Nucleus accumbens (tissue), 56 donors: ENCODE results near the gene CAVIN1.
"Not testable (repeated sequence)": the region's sequence is repeated elsewhere in the genome, so short reads cannot be mapped to it uniquely, and the experiment has no call there.

Experiments
- DNase-seq, 56 donors: peaks; one replicate each; lab custom pipeline; 2025; lab: John Stamatoyannopoulos, UW

CAVIN1 gene

DNA sequence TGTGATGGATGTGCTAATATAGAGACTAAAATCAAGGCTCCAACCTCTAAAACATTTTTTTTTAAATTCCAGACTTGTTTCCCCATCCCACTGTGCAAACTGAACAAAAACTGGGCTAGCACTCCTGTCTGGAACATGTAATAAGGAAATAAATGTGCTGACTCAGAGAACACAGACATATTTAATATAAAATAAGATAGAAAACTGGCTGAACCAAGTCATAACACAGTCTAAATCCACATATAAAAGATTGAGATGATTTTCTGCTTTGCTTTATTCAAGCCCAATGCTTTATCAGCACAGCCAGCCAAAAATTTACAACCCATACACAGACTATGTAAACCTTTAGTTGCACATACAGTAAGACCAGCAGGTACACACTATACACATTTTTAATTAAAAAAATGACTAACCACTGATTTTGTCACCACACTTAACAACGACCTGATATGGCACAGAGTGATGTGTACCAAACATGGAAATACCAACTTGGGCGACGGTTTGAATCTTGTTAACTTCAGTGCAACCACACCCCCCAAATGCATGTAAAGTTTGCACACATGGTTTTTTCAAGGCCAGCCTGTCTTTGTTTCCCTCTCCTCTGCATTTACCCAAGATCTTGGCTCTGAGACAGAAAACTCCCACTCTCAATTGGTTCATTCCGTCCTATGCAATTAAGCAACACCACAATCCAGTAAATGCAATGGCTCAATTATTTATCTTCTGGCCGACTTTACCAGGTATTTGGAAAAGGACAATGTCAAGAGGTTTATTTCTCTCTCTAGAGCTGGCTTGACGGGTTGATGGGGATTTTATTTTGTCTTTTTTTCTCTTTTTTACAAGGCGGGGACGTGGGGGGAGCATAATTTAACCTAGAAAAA, 36.0 kb downstream of the CAVIN1 start:
- no peak for DNase-seq

DNA sequence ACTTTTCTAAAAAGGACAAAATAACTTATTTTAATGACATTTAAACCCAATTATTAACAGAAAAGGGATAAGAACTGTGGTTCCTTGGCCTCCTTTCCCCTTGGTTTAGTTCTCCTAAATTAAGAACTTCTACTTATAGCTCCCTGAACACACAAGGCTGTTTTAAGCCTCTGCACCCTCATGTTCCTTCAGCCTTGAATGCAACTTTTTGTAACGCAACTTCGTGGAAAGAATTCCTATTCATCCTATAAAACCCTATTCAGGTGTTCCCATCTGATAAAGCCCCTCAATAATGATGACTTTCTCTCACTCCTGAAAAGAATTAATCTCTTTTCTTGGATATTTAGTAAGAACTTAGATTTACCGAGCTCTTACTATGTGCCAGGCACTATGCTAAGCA, 41.2 kb downstream of the CAVIN1 start:
- DNase-seq, result no peak

DNA sequence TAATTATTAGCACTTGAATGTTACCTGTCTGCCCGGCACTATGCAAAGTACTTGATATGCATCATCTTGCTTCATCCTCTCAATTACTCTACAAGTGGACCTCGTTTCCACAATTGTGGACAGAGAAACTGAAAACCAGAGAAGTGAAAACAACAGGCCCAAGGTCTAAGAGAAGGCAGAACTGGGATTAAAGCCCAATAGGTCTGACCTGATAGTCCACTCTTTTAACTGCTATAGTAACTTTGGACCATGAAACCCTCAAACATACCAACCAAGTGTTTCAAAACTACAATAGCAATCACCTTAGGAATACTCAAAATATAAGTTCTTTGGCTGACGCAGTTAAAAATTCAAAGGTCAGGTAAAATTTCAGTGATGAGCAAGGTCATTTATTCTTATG, 42.1 kb downstream of the CAVIN1 start:
- no peak for DNase-seq

DNA sequence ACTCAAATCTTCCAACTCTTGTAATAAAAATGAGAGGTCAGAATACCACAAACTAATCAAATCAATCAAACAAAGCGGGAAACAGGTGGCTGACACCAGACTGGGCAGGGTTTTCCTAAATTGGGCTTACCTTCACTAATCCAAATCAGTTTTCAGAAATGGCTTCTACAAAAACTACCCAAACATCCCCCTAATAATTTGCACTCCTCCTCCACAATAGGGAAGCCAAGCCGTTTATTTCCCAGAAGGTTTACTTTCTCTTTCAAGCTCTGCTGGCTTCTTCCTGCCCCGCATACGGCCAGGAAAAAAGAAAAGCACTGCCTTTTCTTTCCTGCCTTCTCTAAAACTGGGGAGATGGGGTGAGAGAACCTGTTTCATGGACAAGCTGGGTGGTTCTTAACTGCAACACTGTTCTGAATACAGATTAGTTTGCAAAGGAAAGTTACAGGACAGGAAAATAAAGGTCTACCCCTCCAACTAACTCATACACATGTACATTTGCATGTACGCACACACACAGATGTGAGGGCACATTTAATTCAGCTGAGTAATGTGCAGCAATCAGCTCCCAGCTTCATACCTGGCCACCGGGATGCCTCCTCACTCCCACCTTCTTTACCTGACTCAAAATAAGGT, 44.0 kb downstream of the CAVIN1 start:
- peak in 1 of 56 donors; percentile 4 for DNase-seq

DNA sequence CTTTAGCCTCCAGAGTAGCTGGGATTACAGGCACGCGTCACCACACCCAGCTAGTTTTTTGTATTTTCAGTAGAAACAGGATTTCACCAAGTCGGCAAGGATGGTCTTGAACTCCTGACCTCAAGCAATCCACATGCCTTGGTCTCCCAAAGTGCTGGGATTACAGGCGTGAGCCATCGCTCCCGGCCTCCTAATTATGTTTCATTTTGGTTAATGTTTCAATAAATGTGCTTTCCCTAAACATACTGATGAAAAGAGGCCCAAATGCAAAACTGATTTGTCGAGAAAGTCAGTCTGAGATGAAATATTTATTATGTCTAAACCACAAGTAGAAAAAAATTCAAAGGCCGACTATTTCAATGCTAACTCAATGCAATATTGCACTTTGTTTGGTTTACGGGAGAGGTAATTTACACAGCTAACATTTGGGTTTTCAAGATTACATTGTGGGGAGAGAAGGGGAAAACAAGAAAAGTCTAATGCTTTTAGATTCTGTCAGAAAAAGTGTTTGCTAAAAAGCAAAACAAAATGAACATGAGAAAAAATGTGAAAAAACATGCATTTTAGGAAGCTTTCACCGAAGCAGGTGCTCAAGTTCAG, 44.6 kb downstream of the CAVIN1 start:
- no peak for DNase-seq

DNA sequence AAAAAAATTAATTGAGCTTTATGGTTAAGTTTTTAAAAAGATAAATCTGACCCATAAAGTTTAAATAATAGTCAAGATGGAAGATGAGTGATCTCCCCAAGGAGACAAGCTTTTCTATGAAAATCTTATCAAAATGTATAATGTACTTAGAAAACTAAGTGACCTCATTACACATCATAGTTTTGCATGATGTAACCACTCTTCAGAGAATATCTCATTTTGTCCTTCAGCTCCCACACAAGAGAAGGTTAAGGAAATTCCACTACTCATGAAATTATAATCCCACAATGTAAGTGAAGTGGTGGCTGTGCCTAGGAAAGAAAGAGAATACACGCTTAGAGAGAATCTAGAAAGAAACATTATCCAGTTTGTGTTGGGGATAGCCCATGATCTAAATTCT, 49.2 kb downstream of the CAVIN1 start:
- no peak for DNase-seq

DNA sequence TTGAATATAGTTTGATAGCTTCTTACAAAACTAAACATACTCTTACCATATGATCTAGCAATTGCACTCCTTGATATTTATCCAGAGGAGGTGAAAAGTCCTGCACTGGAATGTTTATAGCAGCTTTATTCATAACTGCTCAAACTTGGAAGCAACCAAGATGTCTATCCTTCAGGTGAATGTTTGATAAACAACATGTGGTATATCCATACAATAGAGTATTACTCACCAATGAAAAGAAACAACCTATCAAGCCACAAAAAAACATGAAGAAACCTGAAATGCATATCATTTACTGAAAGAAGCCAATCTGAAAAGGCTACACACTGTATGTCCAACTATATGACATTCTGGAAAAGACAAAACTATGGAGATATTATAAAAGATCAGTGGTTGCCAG, 50.9 kb downstream of the CAVIN1 start:
- DNase-seq, result no peak

DNA sequence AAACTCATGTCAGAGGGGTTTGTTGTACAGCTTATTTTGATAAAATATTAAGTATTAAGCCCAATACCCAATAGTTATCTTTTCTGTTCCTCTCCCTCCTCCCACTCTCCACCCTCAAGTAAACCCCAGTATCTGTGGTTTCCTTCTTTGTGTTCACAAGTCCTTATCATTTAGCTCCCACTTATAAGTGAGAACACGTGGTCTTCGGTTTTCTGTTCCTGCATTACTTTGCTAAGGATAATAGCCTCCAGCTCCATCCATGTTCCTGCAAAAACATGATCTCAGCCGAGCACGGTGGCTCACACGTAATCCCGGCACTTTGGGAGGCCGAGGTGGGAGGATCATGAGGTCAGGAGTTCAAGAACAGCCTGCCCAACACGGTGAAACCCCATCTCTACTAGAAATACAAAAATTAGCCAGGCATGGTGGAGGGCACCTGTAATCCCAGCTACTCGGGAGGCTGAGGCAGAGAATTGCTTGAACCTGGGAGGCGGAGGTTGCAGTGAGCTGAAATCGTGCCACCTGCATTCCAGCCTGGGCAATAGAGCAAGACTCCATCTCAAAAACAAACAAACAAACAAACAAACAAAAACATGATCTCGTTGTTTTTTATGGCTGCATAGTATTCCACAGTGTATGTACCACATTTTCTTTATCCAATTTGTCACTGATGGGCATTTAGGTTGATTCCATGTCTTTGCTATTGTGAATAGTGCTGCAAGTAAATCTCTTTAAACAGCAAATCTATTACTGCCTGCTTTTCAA, 54.1 kb downstream of the CAVIN1 start:
- not testable (repeated sequence) for DNase-seq

DNA sequence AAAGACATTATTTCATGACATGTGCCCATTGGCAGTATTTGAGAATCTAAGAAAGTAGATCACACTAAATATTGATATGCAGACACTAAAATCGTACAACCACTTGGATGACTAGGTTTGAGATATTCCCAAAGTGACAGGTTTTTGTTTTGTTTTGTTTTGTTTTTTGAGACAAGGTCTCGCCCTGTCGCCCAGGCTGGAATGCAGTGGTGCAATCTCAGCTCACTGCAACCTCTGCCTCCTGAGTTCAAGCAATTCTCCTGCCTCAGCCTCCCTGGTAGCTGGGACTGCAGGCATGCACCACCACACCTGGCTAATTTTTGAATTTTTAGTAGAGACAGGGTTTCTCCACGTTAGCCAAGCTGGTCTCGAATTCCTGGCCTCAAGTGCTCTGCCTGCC, 54.7 kb downstream of the CAVIN1 start:
- DNase-seq, result not testable (repeated sequence)

DNA sequence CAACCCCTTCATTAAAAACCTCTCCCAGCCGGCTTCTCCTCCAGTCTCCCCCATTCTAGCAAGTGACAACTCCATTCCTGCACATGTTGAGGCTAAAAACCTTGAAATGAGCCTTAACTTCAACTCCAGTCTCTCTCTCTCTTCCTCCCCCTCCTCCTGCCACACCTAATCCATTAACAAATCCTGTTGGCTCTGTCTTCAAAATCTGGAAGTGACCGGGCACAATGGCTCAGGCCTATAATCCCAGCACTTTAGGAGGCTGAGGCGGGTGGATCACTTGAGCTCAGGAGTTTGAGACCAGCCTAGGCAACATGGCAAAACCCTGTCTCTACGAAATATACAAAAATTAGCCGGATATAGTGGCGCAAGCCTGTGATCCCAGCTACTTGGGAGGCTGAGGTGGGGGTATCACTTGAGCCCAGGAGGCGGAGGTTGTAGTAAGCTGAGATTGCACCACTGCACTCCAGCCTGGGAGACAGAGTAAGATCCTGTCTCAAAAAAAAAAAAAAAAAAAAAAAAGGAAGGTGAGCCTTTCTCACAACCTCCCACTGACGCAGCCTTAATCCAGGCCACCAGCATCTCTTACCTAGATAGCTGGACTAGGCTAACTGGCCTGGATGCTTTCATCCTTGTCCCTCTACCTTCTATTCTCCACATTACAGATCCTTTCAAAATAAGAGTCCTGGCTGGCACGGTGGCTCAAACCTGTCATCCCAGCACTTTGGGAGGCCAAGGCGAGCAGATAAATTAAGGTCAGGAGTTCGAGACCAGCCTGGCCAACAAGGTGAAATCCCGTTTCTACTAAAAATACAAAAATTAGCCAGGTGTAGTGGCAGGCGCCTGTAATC, 56.7 kb downstream of the CAVIN1 start:
- not testable (repeated sequence) for DNase-seq

DNA sequence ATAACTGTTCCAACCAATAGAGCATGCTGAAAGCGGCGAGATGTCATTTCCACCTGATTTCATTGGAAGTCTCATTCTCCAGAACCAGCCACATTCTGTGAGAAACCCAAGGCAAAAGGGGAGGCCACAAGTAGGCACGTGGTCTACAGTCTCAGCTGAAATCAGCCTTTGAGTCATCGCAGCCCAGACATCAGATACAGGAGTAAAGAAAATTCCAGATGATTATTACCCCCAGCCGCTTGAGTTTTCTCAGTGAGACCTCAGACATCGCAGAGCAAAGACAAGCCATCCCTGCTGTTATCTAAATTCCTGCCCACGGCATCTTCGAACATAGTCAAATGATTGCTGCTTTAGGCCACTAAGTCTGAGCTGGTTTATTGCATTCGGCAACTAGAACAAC, 57.9 kb downstream of the CAVIN1 start:
- DNase-seq, result no peak

DNA sequence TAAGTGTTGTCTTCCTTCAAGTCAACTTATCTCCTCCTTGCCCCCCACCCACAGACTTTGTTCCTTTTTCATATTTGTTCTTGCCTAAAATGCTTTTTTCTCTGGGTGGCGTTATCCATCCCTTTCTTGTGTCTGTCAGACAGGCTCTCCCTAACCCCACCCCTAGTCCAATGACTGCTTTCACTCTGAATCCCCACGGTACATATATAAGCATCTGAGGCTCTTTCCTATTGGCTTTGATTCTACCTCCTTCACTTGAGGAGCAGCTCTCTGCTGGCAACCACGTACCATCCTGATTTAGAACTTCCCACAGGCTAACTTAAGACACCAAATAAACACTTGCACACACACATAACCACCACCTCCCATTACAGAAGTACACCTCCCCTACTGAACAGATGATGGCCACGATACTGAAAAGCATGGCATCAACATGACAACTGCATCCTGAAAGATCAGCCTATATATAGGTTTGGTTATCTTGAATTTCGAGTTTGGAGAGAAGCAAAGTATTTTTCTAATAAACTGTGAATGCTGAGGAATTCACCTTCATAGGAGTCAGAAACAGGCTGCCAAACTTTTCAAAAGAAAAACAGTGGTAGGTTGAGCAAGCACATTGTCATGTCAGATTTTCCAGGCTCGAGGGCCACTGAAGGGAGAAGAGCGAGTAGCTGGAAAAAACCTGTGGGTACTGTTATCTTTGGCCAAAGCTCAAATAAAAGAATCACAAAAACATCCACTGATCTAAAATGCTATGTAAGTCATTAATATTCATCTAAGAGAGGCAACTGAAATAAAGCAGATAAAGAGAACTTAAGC, 59.1 kb downstream of the CAVIN1 start:
- DNase-seq, result no peak

DNA sequence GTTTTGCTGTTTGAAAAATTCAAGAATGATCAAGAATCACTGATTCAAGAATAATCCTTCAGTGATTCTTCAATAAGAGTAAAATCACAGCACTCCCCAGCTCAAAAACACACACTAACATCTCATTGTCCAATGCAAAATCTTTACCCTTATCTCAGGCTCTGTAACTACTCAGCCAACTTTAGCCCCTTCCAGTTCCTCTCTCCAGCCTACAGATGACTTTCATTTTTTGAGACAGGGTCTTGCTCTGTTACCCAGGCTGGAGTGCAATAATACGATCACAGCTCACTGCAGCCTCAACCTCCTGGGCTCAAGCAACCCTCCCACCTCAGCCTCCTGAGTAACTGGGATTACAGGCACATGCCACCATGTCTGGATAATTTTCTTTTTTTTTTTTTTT, 59.8 kb downstream of the CAVIN1 start:
- no peak for DNase-seq

DNA sequence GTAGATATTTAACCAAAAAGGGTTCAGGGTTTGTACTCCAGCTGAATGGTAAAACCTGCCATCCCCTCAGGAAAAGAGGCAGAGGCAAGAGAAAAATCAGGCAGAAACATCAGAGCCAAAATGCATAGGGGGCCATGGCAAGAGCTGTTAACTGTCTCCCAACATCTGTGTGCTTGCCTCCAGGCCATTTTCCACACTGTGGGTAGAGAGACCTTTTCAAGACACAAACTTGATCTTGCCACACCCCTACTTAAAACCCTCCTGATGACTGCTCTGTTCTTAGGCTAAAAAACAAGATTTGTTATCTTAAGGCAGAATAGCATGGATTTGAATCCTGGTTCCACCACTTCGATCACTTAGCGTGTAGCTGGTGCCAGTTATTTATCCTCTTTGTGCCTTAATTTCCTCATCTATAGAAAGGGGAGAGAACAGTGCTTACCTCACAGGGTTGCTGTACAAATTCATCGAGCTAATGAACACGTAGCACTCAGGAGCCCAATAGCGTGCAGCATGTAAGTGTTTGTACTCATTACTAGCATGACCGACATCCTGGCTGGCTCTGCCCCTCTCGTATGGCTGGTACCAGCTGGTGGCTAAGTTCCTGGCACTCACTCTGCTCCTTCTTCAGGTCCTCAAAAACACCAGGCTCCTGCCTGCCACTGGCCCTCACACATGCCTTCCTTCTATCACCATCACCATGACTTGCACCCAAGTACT, 60.7 kb downstream of the CAVIN1 start:
- no peak for DNase-seq

DNA sequence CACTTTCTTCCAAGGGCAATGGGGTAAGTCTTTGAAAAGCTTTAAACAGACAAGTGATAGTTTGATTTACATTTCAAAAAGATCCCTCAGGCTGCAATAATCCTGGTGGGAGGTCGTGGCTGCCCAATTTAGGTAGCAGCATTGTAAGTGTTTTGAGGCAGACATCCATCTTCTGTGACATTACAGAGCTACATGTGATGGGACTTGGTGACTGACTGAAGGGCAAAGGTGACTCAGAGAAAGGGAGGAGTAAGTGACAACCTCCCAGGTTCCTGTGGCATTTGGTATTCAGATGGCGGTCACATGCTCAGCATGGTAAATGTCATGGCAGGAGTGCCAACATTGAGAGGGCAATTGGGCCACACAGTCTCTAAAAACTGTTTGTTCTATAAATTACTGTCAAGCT, 61.3 kb downstream of the CAVIN1 start:
- no peak for DNase-seq

DNA sequence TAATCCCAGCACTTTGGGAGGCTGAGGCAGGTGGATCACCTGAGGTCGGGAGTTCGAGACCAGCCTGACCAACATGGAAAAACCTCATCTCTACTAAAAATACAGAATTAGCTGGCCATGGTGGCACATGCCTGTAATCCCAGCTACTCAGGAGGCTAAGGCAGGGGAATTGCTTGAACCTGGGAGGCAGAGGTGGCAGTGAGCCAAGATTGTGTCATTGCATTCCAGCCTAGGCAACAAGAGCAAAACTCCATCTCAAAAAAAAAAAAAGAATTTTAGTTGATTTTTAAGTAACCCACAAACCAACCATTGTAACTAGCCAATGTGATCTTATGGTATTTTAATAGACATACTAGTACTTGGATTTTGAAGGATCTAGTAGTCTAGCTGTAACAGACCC, 62.7 kb downstream of the CAVIN1 start:
- not testable (repeated sequence) for DNase-seq

DNA sequence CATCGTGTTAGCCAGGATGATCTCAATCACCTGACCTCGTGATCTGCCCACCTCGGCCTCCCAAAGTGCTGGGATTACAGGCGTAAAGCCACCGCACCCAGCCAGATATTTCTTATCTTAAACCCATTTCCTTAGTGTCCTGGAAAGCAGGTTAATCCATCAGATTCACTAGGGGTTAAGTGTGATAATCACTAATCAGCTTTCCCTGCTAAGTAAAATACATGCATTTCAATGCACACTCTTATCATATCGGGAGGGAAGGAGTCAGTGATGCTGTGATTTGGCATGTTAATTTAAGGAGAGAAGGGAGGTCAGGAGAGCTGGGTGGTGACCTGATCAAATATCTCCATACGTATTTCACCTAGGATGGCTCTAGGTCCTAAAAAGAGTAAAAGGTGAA, 63.9 kb downstream of the CAVIN1 start:
- DNase-seq, result no peak

DNA sequence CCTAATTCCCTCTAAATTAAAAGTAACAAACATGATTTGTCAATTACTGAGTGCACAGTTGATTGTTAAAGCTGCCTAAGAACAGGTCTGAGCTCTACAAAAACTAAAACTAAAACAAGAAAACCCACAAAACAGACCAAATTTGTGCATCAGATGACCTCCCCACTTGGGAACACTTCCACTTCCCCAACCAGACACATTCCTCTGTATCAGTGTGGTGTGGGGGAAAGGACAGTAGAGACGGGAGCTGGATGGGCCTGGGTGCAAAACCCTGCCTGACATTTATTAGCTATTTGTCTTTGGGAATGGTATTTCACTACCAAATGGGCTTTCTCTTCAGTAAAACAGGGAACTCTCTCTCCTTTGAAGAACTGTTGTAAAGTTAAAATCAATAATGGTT, 64.6 kb downstream of the CAVIN1 start:
- peak in 1 of 56 donors; percentile 2 for DNase-seq
